COLO668 (cell line): ENCODE measurements around the gene LCN10.

ENCODE experiments used
- DNase-seq: peaks from one replicate; lab custom pipeline; 2025; ENCODE audit not compliant: unreplicated experiment; lab: John Stamatoyannopoulos, UW

LCN10 gene

DNA sequence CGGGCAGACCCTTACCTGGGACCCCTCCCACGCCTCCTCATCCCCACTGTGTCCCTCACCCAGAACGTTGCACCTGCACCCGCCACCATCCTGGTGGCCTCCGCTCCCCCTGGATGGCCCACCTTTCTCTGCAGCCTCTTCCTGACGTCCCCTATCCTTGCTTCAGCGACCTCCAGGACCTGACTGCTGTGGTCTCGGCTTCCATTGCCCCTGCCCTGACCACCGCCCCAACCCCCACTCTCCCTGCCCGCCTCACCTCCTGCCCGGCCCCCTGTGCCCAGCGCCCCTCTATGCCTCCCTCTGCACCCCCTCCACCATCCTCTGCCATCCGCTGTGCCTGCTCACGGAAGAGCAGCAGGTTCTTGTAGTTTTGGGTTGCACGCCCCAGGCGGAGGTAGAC, 2.2 kb downstream of the LCN10 start:
- no peak for DNase-seq

DNA sequence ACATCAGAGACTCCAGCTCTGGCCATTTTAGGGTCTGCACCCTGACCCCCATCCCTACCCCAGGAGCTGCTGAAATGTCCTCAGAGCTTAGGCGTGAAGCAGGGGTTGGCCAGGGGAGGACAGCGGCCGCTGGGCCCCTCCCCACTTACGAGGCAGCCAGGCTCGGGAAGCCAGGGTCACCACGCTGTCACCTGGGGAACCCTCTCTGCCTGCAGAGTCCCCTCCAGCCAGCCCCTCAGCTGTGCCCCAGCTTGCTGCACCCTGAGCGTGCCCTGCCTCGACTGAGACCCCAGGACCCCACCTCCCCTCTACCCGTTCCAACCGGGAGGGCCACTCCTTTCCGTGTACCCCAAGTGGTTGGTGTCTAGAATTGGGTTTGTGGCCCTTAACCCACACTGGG, 2.7 kb downstream of the LCN10 start:
- no peak for DNase-seq

GRCh38 chr9:136739509-136739908, 3.2 kb downstream of the LCN10 start:
- no peak for DNase-seq

- no peak for DNase-seq
These were observed 3.8 kb downstream of the LCN10 start for GRCh38 chr9:136738960-136739359.

- no peak for DNase-seq
These were observed 6.8 kb downstream of the LCN10 start for GRCh38 chr9:136735812-136736480.

GRCh38 chr9:136734837-136735496, 7.8 kb downstream of the LCN10 start:
- no peak for DNase-seq

DNA sequence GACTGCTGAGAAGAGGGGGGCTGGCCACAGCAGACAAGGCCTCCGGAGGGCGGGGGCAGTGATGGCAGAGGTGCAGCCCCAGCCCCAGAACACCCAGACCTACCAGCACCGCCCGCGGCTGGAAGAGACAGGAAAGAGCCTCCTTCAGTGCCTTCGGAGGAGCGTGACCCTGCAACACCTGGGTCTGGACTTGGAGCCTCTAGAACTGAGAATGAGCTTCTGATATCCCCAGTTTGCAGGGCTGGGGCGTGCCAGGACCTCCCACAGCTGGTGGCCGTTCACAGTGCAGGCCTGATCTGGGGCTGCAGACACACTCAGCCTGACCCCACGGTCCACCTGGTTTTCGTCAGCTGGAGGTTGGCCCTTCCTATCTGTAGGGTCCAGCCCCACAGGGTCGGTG, 9.1 kb downstream of the LCN10 start:
- DNase-seq = no peak

GRCh38 chr9:136732444-136733178, 10.1 kb downstream of the LCN10 start:
- DNase-seq = no peak

GRCh38 chr9:136729926-136730325, 12.8 kb downstream of the LCN10 start:
- no peak for DNase-seq

DNA sequence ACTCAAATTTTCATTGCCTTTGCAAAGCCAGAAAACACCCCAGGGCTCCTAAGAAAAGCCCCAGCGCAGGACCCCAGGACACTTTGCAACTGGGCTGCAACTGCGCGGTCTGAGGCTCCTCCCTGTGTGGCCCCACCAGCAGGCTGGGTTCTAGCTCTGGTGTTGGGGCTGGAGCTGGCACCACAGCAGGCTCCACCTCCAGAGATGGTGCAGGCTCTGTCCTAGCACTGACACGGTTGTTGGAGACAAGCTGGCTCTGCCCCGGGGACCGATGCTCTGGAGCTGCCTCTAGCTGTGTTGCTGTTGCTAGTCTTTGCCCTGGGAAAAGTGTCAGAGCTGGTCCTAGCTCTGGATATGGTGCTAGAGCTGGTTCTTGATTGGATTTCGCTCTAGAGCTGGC, 13.6 kb downstream of the LCN10 start:
- DNase-seq = no peak

GRCh38 chr9:136728548-136729123, 14.1 kb downstream of the LCN10 start:
- peak; percentile 53 for DNase-seq

GRCh38 chr9:136728080-136728547, 14.6 kb downstream of the LCN10 start:
- DNase-seq = peak; percentile 94

- DNase-seq = peak; percentile 54
These were observed 16.0 kb downstream of the LCN10 start for GRCh38 chr9:136726631-136727191.

DNA sequence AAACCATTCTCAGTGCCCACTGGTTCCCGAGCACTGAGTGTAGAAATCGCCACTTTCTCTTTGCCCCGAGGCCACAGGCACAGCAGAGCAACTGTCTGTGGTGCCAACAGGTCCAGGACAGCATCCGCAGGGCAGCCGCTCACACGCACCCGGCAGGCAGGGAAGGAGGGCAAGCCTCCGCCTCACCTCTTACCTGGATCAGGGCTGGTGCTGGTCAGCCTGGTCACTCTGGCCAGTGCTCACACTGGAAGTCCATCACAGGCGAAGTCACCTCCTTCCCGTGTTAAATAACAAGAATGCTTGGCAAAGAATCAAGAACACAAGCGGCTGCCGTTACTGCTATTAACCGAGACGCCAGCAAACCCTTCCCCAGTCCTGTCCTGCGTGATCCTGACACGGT, 16.6 kb downstream of the LCN10 start:
- DNase-seq = no peak

DNA sequence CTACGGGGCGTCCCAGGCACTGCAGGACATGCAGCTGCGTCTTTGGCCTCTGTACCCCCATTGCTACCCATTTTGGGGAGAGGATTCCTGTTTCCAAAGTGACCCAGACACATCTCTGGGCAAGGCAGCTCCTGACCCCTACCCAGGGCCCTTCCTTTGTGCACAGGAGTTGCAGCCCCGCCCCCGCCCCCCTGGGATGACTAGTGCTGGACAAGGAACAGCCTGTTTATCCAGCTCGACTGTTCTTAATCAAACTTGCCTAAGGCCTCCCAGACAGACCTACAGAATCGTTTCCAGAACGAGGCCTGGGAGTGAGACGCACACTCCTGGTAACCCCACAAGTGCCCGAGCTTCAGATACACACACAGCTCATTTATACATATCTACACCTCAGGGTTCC, 17.1 kb downstream of the LCN10 start:
- DNase-seq = no peak

DNA sequence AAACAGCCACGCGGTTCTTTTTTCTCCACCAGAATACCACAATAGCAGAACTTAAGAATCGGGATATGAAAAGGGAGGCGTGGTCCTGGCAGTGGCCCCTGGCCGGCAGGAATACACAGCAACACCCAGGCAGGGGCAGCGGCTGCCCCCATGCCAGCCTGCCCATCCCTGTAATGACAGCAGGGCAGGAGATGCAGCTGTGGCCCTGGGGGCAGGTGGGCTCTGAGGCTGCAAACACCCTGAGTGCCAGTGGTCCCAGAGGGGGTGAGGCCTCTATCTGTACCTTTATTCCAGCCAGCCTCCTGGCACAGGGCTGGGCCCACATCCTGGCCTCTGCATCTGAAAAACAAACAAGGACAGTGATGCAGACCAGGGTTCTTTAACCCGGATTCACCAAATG, 18.0 kb downstream of the LCN10 start:
- no peak for DNase-seq

DNA sequence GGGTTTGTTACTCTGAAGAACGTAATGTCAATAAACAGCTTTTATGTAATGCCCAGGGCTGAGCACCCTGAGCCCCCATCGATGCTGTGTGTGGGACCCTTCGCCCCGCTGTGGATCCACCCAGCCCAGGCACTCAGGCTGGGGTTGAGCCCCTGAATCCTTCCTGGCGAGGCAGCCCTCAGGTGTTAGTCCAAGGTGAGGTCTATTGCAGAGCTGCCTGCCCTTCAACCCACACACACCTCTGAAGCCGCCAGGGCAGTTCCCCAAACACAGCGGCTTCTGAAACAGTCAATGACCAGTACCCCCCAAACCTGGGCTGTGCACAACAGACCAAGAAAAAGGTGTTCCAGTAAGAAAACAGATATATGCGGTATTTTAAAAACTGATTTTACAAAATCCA, 18.8 kb downstream of the LCN10 start:
- DNase-seq = no peak

DNA sequence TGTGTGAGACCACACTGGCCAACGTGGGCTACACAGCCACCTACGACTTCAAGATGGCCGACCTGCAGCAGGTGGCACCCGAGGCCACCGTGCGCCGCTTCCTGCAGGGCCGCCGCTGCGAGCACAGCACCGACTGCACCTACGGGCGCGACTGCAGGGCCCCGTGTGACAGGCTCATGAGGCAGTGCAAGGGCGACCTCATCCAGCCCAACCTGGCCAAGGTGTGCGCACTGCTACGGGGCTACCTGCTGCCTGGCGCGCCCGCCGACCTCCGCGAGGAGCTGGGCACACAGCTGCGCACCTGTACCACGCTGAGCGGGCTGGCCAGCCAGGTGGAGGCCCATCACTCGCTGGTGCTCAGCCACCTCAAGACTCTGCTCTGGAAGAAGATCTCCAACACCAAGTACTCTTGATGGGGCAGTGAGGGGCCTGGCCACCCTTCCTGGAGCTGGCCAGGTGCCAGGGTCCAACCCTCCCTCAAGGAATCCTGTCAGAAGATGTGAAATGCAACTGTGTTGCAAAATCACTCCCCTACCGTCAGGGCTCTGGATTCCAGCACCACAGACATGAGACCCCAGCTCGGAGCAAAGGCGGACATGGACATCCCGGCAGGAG, 19.3 kb downstream of the LCN10 start:
- no peak for DNase-seq

- peak; percentile 39 for DNase-seq
These were observed 19.8 kb downstream of the LCN10 start for GRCh38 chr9:136722969-136723356.

DNA sequence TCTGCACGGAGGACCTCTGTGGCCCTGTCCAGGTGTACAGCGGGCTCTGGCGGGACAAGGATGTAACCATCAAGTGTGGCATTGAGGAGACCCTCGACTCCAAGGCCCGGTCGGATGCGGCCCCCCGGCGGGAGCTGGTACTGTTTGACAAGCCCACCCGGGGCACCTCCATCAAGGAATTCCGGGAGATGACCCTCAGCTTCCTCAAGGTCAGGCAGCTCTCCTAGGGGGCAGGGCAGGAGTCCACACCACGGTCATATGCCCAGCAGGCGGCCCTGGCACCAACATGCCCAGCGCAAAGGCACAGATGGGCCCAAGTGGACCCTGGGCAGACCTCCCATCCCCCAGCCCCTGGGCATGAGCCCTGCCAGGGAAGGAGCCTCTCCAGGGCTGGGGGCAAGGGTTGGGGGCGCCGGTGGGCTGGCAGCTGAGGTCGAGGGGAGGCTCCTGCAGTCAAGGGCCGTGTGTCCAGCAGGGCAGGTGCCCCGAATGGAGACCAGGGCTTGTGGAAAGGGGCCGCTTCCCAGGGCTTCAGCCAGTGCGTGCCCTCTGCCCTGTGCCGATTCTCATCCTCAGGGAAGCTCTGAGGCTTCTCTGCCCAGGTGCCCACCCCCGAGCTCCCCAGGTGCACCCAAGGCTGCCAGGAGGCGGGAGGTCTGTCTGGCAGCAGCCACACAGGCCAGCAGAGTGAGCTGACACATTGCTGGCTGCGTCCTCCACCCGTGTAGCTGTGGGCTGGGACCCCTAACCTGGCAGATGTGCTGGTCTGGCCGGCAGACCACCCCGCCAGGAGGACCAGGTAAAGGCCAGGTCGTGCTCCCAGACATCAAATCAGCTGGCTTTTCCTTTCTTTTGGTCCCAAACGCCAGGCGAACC, 20.4 kb downstream of the LCN10 start:
- no peak for DNase-seq
